Gastroesophageal sphincter (tissue), 4 donors: ENCODE measurements around the gene ANKHD1. TPM values are rescaled to one million over a fixed set of nuclear protein-coding genes. Genes with fewer than 3 reads are reported as not detected.

ENCODE experiments used
- ATAC-seq: fragments of 150-250 bp; one replicate; pipeline ENCODE4 v1.9.1; 2016; ENCODE audit warnings: mild to moderate bottlenecking, moderate library complexity
- H3K27ac ChIP-seq, 4 donors: fragments of 200-600 bp; sonication (generic) in 3 of 4; 1 replicate in 3 of 4; 2 replicates in 1 of 4; pipeline ENCODE4 v1.5.1; 2016 to 2019
- H3K27me3 ChIP-seq: fragments of 200-600 bp; sonication (generic); one replicate; pipeline ENCODE4 v1.5.1; 2019
- H3K36me3 ChIP-seq, 2 donors: fragments of 200-600 bp; sonication (generic); one replicate each; pipeline ENCODE4 v1.5.1; 2019; ENCODE audit warnings: control low read depth in 1 of 2
- H3K4me1 ChIP-seq, 3 donors: fragments of 200-600 bp; sonication (generic); 1 replicate in 2 of 3; 2 replicates in 1 of 3; pipeline ENCODE4 v1.5.1; 2016 to 2019; ENCODE audit warnings: control low read depth in 2 of 3
- H3K4me3 ChIP-seq, 2 donors: fragments of 200-600 bp; sonication (generic); one replicate each; pipeline ENCODE4 v1.5.1; 2019; ENCODE audit warnings: mild to moderate bottlenecking in 1 of 2, moderate library complexity in 1 of 2
- H3K9me3 ChIP-seq, 3 donors: fragments of 200-600 bp; sonication (generic); one replicate each; pipeline ENCODE4 v1.5.1; 2017 to 2019; ENCODE audit warnings: control low read depth in 2 of 3
- CTCF ChIP-seq, 4 experiments: fragments of 200-600 bp in 2 of 4; fragments of 450-650 bp in 2 of 4; sonication (generic) in 1 of 4; IDR thresholded peaks; one replicate each; pipeline ENCODE4 v1.5.1; 2017 to 2019; ENCODE audit warnings: antibody characterized with exemption in 4 of 4, mild to moderate bottlenecking in 2 of 4, moderate library complexity in 2 of 4
- EP300 ChIP-seq: sonication (generic); formaldehyde crosslinking; IDR thresholded peaks from one replicate; pipeline ENCODE4 v1.6.1; 2017; ENCODE audit warnings: antibody characterized with exemption, mild to moderate bottlenecking
- POLR2A ChIP-seq, 2 donors: fragments of 450-650 bp; IDR thresholded peaks; one replicate each; pipeline ENCODE4 v1.6.1; 2017; ENCODE audit warnings: antibody characterized with exemption in 2 of 2, mild to moderate bottlenecking in 2 of 2, moderate library complexity in 1 of 2
- POLR2AphosphoS5 ChIP-seq: sonication (generic); formaldehyde crosslinking; IDR thresholded peaks from one replicate; pipeline ENCODE4 v1.6.1; 2017; ENCODE audit warnings: antibody characterized with exemption
- WGBS, 2 donors: methylation state at CpG; one replicate each; pipeline ENCODE4 v1.1.5; 2018; ENCODE audit warnings: low coverage in 1 of 2; 5-methylcytosine and 5-hydroxymethylcytosine counted together
- total RNA-seq, 4 donors: library from RNA; depleted of rRNA; stranded (reverse); fragments of >200 nt; gene quantifications; one replicate each; pipeline ENCODE4 v1.1.0, GENCODE V29; 2016

The ANKHD1 gene
- total RNA-seq, 4 donors from 2014 or later: 52.7 to 156 (median 84.5) TPM

- Histone ChIP-seq H3K36me3 (peaks cover 0 to 30% of the 10 kb centered on the region in 2 donors), H3K4me3 (no peak overlapping the region), H3K9me3 (no peaks in the 10 kb centered on the region), H3K4me1 (peaks cover 9 to 59% (median 30%) of the 10 kb centered on the region in 3 donors), H3K27me3 (no peaks in the 10 kb centered on the region), H3K27ac (peak overlapping the region; percentile 91 to 99 (median 95))
- no peak for ATAC-seq
- WGBS, 2 donors: 67 to 88% methylated on average over 4 to 6 of the region's 11 CpGs
- peak; percentile 7 for TF ChIP-seq POLR2AphosphoS5
- no peak for TF ChIP-seq POLR2A (IDR thresholded peaks at IDR 0.05)
Measured at GRCh38 chr5:140550147-140551079, 148.8 kb downstream of the ANKHD1 start.

- H3K27ac ChIP-seq: peak overlapping the region in 2 of 4 donors; percentile 4 to 94
Measured at GRCh38 chr5:140551872-140552271, 150.2 kb downstream of the ANKHD1 start.

GRCh38 chr5:140553657-140554056, 152.0 kb downstream of the ANKHD1 start:
- ATAC-seq: no peak
- Histone ChIP-seq H3K9me3 (no peaks in the 10 kb centered on the region), H3K4me1 (peaks cover 15 to 60% (median 25%) of the 10 kb centered on the region in 3 donors), H3K27me3 (no peaks in the 10 kb centered on the region), H3K36me3 (peaks cover 0 to 30% of the 10 kb centered on the region in 2 donors), H3K4me3 (no peak overlapping the region), H3K27ac (no peak overlapping the region)
- 69 to 75% methylated on average over 2 of the region's 2 CpGs for WGBS, 2 donors
- TF ChIP-seq POLR2AphosphoS5: no peak
- TF ChIP-seq CTCF (IDR thresholded peaks at IDR 0.05): no peak
- TF ChIP-seq POLR2A (IDR thresholded peaks at IDR 0.05): no peak
- no peak for TF ChIP-seq EP300

More at GRCh38 chr5:140551872-140552271, 150.2 kb downstream of the ANKHD1 start:
- Histone ChIP-seq H3K27me3 (no peaks in the 10 kb centered on the region), H3K4me1 (peaks cover 17 to 67% (median 38%) of the 10 kb centered on the region in 3 donors), H3K36me3 (peaks cover 0 to 30% of the 10 kb centered on the region in 2 donors), H3K9me3 (no peaks in the 10 kb centered on the region), H3K4me3 (no peak overlapping the region)
- no peak for ATAC-seq
- WGBS, 2 donors: no CpG with 5 or more reads among the region's 4 CpGs
- TF ChIP-seq EP300 (no peak), POLR2AphosphoS5 (no peak), POLR2A (IDR thresholded peaks at IDR 0.05) (no peak), CTCF (IDR thresholded peaks at IDR 0.05) (no peak)

- no peaks in the 10 kb centered on the region for H3K9me3 ChIP-seq
- H3K4me1 ChIP-seq: peaks cover 8 to 52% (median 18%) of the 10 kb centered on the region in 3 donors
- H3K4me3 ChIP-seq: no peak overlapping the region
- peaks cover 0 to 28% of the 10 kb centered on the region in 2 donors for H3K36me3 ChIP-seq
- no peak for ATAC-seq
- H3K27me3 ChIP-seq: no peaks in the 10 kb centered on the region
- H3K27ac ChIP-seq: no peak overlapping the region
- WGBS, 2 donors: 45 to 58% methylated on average over 2 of the region's 2 CpGs
- TF ChIP-seq CTCF (IDR thresholded peaks at IDR 0.05) (no peak), EP300 (no peak), POLR2AphosphoS5 (no peak), POLR2A (IDR thresholded peaks at IDR 0.05) (no peak)
Measured at GRCh38 chr5:140554454-140554853, 152.8 kb downstream of the ANKHD1 start.

- Histone ChIP-seq H3K4me3 (peak overlapping the region in 1 of 2 donors; percentile 79), H3K9me3 (no peaks in the 10 kb centered on the region), H3K27me3 (no peaks in the 10 kb centered on the region), H3K4me1 (peaks cover 8 to 38% (median 11%) of the 10 kb centered on the region in 3 donors), H3K36me3 (peaks cover 0 to 24% of the 10 kb centered on the region in 2 donors), H3K27ac (peak overlapping the region in 2 of 4 donors; percentile 89 to 91)
- WGBS, 2 donors: 78% methylated on average over 1 of the region's 1 CpG; no CpG with 5 or more reads in 1 of the 2 donors
- ATAC-seq: no peak
- TF ChIP-seq POLR2AphosphoS5 (no peak), CTCF (IDR thresholded peaks at IDR 0.05) (no peak), POLR2A (IDR thresholded peaks at IDR 0.05) (no peak), EP300 (no peak)
Measured at GRCh38 chr5:140555747-140556312, 154.2 kb downstream of the ANKHD1 start.
